Activated CD4-positive, alpha-beta T cell treated with anti-CD3 and anti-CD28 coated beads for 1 hour (primary cell): ENCODE measurements around the gene CCHCR1.

Experiments
- DNase-seq: peaks from one replicate; pipeline ENCODE4 v3.0.0-alpha.2; 2020

The CCHCR1 gene

GRCh38 chr6:31125586-31126363, 31.8 kb downstream of the CCHCR1 start:
- DNase-seq = no peak

- no peak for DNase-seq
Observed at GRCh38 chr6:31125162-31125561, 32.4 kb downstream of the CCHCR1 start.

GRCh38 chr6:31122791-31123706, 34.6 kb downstream of the CCHCR1 start:
- no peak for DNase-seq

- no peak for DNase-seq
Observed at GRCh38 chr6:31121131-31121790, 36.3 kb downstream of the CCHCR1 start.

- no peak for DNase-seq
Observed at GRCh38 chr6:31120151-31120915, 37.3 kb downstream of the CCHCR1 start, which contains the start of gene CDSN. TSS of gene CDSN (minus strand) at chr6:31120446. CDS start at chr6:31120419, 27 bp downstream.

GRCh38 chr6:31118178-31118577, 39.4 kb downstream of the CCHCR1 start:
- DNase-seq = no peak

GRCh38 chr6:31116661-31117385, 40.8 kb downstream of the CCHCR1 start:
- no peak for DNase-seq

- DNase-seq = no peak
Observed at GRCh38 chr6:31115941-31116560, 41.6 kb downstream of the CCHCR1 start.

- DNase-seq = no peak
Observed at GRCh38 chr6:31114970-31115849, 42.4 kb downstream of the CCHCR1 start.

GRCh38 chr6:31114541-31114878, 43.1 kb downstream of the CCHCR1 start, which contains the start of gene PSORS1C1:
TSS of gene PSORS1C1 (plus strand) at chr6:31114800. CDS start at chr6:31129633, 14,833 bp downstream.
- no peak for DNase-seq

- no peak for DNase-seq
Observed at GRCh38 chr6:31113861-31114540, 43.6 kb downstream of the CCHCR1 start.

GRCh38 chr6:31112478-31112877, 45.1 kb downstream of the CCHCR1 start, which contains the start of gene C6orf15:
TSS of gene C6orf15 (minus strand) at chr6:31112575. CDS start at chr6:31112555, 20 bp downstream.
- no peak for DNase-seq

- no peak for DNase-seq
Observed at GRCh38 chr6:31111712-31112111, 45.9 kb downstream of the CCHCR1 start.

- DNase-seq = no peak
Observed at GRCh38 chr6:31110825-31111582, 46.6 kb downstream of the CCHCR1 start.

- DNase-seq = no peak
Observed at GRCh38 chr6:31107052-31107451, 50.5 kb downstream of the CCHCR1 start.

GRCh38 chr6:31103136-31103535, 54.5 kb downstream of the CCHCR1 start:
- DNase-seq = no peak

GRCh38 chr6:31098449-31098938, 59.1 kb downstream of the CCHCR1 start:
- DNase-seq = no peak

- no peak for DNase-seq
Observed at GRCh38 chr6:31096656-31097055, 60.9 kb downstream of the CCHCR1 start.

- DNase-seq = no peak
Observed at GRCh38 chr6:31096215-31096614, 61.4 kb downstream of the CCHCR1 start.
